Upper lobe of left lung (tissue), 6 donors: ENCODE results near the gene SH3BP4. TPM values are rescaled to one million over a fixed set of nuclear protein-coding genes. Genes with fewer than 3 reads are reported as not detected.

Source experiments
- ATAC-seq, 2 donors: fragments of 200-7000 bp; cut with Tn5 transposase; one replicate each; pipeline ENCODE4 v1.9.1; 2022; ENCODE audit warnings: mild to moderate bottlenecking in 2 of 2, moderate library complexity in 2 of 2; ENCODE audit not compliant: low FRiP score in 2 of 2
- DNase-seq, 2 donors: peaks; one replicate each; pipeline ENCODE4 v3.0.0-alpha.2; 2019 to 2020
- H3K27ac ChIP-seq, 4 donors: fragments of 200-600 bp; sonication (generic); one replicate each; pipeline ENCODE4 v1.5.1; 2016 to 2019
- H3K27me3 ChIP-seq, 4 donors: fragments of 200-600 bp; sonication (generic); one replicate each; pipeline ENCODE4 v1.5.1; 2017 to 2019
- H3K36me3 ChIP-seq, 4 donors: fragments of 200-600 bp; sonication (generic); one replicate each; pipeline ENCODE4 v1.5.1; 2016 to 2019
- H3K4me1 ChIP-seq, 4 donors: fragments of 200-600 bp; sonication (generic); one replicate each; pipeline ENCODE4 v1.5.1; 2018 to 2019
- H3K4me3 ChIP-seq, 4 donors: fragments of 200-600 bp; sonication (generic); one replicate each; pipeline ENCODE4 v1.5.1; 2017 to 2019; ENCODE audit warnings: mild to moderate bottlenecking in 2 of 4, moderate library complexity in 1 of 4
- H3K9me3 ChIP-seq, 4 donors: fragments of 200-600 bp; sonication (generic); one replicate each; pipeline ENCODE4 v1.5.1; 2018 to 2019
- CTCF ChIP-seq, 6 experiments: fragments of 450-650 bp in 4 of 6; fragments of 200-600 bp in 2 of 6; sonication (generic) in 2 of 6; IDR thresholded peaks; one replicate each; pipeline ENCODE4 v1.5.1; 2016 to 2019; ENCODE audit warnings: antibody characterized with exemption in 6 of 6
- EP300 ChIP-seq, 4 donors: sonication (generic); formaldehyde crosslinking; IDR thresholded peaks; one replicate each; pipeline ENCODE4 v1.5.1; 2017; ENCODE audit warnings: antibody characterized with exemption in 4 of 4, control low read depth in 2 of 4
- POLR2A ChIP-seq, 4 donors: fragments of 450-650 bp; IDR thresholded peaks; one replicate each; pipeline ENCODE4 v1.5.1; 2016 to 2017; ENCODE audit warnings: antibody characterized with exemption in 4 of 4, mild to moderate bottlenecking in 2 of 4
- POLR2AphosphoS5 ChIP-seq, 2 donors: sonication (generic); formaldehyde crosslinking; IDR thresholded peaks; one replicate each; pipeline ENCODE4 v1.5.1; 2017; ENCODE audit warnings: antibody characterized with exemption in 2 of 2
- WGBS, 2 donors: methylation state at CpG; one replicate each; pipeline ENCODE4 v1.1.5; 2017 to 2018; 5-methylcytosine and 5-hydroxymethylcytosine counted together
- total RNA-seq, 6 donors: library from RNA; depleted of rRNA in 4 of 6; stranded (reverse); fragments of >200 nt in 4 of 6; gene quantifications; one replicate each; pipeline versions ENCODE4 v1.1.0 to v1.2.1, GENCODE V29; 2016 to 2021
- donor health status: DM: no; HTN: no; CAD: no; lungs with moderate emphysema.
- donor health status: DM: no; HTN: yes; CAD: no; lungs with severe emphysema.

The SH3BP4 gene
- total RNA-seq, 6 donors from 2014 or later, result 27.3 to 57.3 (median 33.4) TPM

DNA sequence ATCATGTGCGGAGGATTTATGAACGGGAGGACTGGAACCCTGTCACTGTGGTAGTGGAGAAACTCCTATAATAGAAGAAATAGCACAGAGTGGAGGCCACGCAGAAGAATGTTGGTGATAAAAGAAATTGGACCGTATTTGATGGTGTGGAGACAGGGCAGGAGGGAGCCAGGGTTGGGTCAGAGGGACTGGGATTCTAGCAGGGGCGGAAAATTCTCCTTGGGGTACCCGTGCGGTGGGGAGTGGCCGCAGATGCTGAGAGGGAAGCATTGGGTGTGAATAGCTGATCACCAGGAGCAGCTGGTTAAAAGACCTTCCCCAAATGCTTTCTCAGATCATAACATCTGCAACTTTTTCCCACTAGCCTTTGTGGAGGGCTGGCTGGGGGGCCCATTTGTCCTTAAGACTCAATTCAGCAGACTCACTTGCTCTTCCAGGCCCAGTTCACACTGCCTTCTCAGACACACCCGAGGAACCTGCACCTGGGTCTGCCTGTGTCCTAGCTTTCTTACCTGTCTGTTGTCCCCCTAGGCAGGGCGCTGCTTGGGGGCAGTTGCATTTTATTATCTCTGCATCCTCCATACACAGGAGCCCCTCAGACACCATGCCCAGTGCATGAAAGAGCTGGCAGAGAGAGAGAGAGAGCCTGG lies 7.1 kb downstream of the SH3BP4 start:
- H3K9me3 ChIP-seq, result no peaks in the 10 kb centered on the region
- ATAC-seq (no peak), DNase-seq (no peak)
- H3K27me3 ChIP-seq, result no peaks in the 10 kb centered on the region
- H3K4me1 ChIP-seq, result peaks cover 11 to 48% (median 17%) of the 10 kb centered on the region in 4 donors
- no peak overlapping the region for H3K27ac ChIP-seq
- 90 to 91% methylated on average over 10 of the region's 10 CpGs for WGBS, 2 donors
- H3K36me3 ChIP-seq, result no peaks in the 10 kb centered on the region
- H3K4me3 ChIP-seq, result no peak overlapping the region
- TF ChIP-seq EP300 (IDR thresholded peaks at IDR 0.05) (no peak), POLR2AphosphoS5 (IDR thresholded peaks at IDR 0.05) (no peak), CTCF (IDR thresholded peaks at IDR 0.05) (no peak), POLR2A (IDR thresholded peaks at IDR 0.05) (no peak)

GRCh38 chr2:234960175-234961088 lies 8.6 kb downstream of the SH3BP4 start:
- H3K27ac ChIP-seq, result peak overlapping the region in 3 of 4 donors; percentile 3 to 55 (median 55)
- WGBS, 2 donors, result 51 to 55% methylated on average over 13 of the region's 13 CpGs

GRCh38 chr2:234961784-234962183 lies 10.0 kb downstream of the SH3BP4 start:
- no peak overlapping the region for H3K27ac ChIP-seq
- H3K4me3 ChIP-seq, result no peak overlapping the region
- TF ChIP-seq EP300 (IDR thresholded peaks at IDR 0.05) (no peak), POLR2A (IDR thresholded peaks at IDR 0.05) (no peak), POLR2AphosphoS5 (IDR thresholded peaks at IDR 0.05) (no peak), CTCF (IDR thresholded peaks at IDR 0.05) (no peak)
- no peaks in the 10 kb centered on the region for H3K36me3 ChIP-seq
- no peak for ATAC-seq
- H3K27me3 ChIP-seq, result no peaks in the 10 kb centered on the region
- DNase-seq, result no peak
- H3K9me3 ChIP-seq, result no peaks in the 10 kb centered on the region
- peaks cover 0 to 38% (median 13%) of the 10 kb centered on the region in 4 donors for H3K4me1 ChIP-seq
- WGBS, 2 donors, result 86 to 88% methylated on average over 2 of the region's 2 CpGs

More at GRCh38 chr2:234960175-234961088, 8.6 kb downstream of the SH3BP4 start:
- no peak overlapping the region for H3K4me3 ChIP-seq
- ATAC-seq (peak in 1 of 2 donors; percentile 47), DNase-seq (no peak)
- no peak for TF ChIP-seq POLR2A (IDR thresholded peaks at IDR 0.05)
- TF ChIP-seq EP300 (IDR thresholded peaks at IDR 0.05), result no peak
- TF ChIP-seq POLR2AphosphoS5 (IDR thresholded peaks at IDR 0.05), result no peak
- TF ChIP-seq CTCF (IDR thresholded peaks at IDR 0.05), result no peak
- no peaks in the 10 kb centered on the region for H3K36me3 ChIP-seq
- no peaks in the 10 kb centered on the region for H3K27me3 ChIP-seq
- no peaks in the 10 kb centered on the region for H3K9me3 ChIP-seq
- peaks cover 0 to 43% (median 14%) of the 10 kb centered on the region in 4 donors for H3K4me1 ChIP-seq

GRCh38 chr2:234963773-234964615 lies 12.2 kb downstream of the SH3BP4 start:
- H3K27me3 ChIP-seq, result no peaks in the 10 kb centered on the region
- WGBS, 2 donors, result 80 to 87% methylated on average over 8 to 10 of the region's 11 CpGs
- no peak overlapping the region for H3K27ac ChIP-seq
- no peak for TF ChIP-seq POLR2AphosphoS5 (IDR thresholded peaks at IDR 0.05)
- no peak for TF ChIP-seq POLR2A (IDR thresholded peaks at IDR 0.05)
- TF ChIP-seq CTCF (IDR thresholded peaks at IDR 0.05), result no peak
- TF ChIP-seq EP300 (IDR thresholded peaks at IDR 0.05), result no peak
- no peaks in the 10 kb centered on the region for H3K9me3 ChIP-seq
- DNase-seq, result no peak
- no peaks in the 10 kb centered on the region for H3K36me3 ChIP-seq
- peak in 1 of 2 donors; percentile 62 for ATAC-seq
- no peak overlapping the region for H3K4me3 ChIP-seq
- peaks cover 0 to 28% (median 10%) of the 10 kb centered on the region in 4 donors for H3K4me1 ChIP-seq
